GM19467 (cell line): ENCODE data around the gene SMG1.
A peak's percentile ranks its signal among the peaks of the same experiment; 100 is the strongest.
"Not testable (repeated sequence)": the region's sequence is repeated elsewhere in the genome, so short reads cannot be mapped to it uniquely, and the experiment has no call there.

Experiments used
- ATAC-seq: cut with Tn5 transposase; IDR thresholded peaks from one replicate; pipeline ENCODE4 v1.9.1; 2021; ENCODE audit warnings: mild to moderate bottlenecking, moderate library complexity; ENCODE audit not compliant: unreplicated experiment

SMG1 gene

DNA sequence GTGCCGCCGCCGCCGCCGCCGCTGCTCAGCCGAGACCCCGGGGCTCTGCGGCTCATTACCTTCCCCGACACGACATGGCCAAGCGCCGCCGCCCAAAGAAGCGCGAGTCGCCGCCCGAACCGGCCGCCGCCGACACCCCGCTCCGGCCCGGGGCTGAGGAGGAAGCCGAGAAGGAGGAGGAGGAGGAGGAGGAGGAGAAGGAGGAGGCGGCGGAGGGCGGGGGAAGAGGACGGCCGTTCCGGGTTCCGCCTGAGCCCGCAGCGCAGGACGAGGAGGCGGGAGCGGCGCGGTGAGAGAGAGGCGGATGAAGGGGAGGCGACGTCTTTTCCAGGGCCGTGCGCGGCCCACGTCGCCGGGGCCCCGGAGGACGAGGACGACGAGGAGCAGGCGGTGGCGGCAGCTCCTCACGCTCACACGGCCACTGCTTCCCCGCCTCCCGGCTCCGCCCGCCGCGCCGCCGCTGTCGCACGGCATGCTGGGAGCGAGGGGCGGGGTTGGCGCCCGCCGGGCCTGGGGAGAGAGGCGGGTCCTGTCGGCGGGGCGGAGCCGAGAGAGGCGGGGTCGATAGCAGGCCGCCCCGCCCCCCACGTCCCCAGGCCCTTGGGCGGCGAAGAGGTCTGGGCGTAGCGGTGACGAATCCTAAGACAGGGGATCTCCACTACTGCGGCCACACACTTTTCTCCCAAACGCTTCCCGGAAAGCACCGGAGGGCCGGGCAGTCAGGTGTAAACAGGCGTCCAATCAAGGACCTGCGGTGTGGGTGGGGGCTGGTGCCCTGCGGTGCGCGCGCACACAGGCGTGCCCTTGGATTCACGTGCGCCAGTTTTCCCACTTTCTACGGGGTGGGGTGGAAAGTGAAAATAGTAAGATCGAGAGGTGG, at the start of gene SMG1:
Gene SMG1, minus strand, starts transcription at position 423 of the 880 bp plus-strand sequence. Its CDS starts 367 bp downstream, at position 56.
- ATAC-seq = peak; percentile 79

DNA sequence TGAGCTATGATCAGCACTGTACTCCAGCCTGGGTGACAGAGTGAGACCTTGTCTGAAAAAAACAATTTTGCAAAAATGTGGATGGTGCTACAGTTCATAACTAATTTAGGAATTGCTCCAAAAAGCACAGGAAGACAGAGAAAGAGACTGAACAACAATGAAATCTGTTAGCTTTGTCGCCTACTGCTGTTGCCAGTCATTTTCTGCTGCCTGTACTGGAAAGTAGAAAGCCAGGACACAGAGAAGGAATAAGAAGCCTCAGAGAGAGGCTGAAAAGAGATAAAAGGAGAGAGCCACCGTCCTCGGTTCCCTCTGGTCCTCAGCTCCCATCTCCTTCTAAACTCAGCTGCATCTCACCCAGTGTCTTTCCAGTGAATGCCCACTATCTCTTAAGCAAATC, 48.9 kb upstream of the SMG1 start:
- no peak for ATAC-seq

DNA sequence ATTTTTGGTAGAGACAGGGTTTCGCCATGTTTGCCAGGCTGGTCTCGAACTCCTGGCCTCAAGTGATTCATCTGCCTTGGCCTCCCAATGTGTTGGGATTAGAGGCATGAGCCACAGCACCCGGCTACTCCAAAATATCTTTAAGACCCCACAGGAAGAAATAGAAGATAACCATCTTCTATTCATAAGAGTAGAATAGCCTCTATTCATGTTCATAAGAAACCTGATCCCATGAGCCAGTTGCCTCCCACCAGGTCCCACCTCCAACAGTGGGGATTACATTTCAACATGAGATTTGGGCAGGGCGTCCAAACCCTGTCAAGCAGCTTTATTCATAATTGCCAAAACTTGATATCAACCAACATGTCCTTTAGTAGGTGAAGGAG, 43.6 kb upstream of the SMG1 start:
- ATAC-seq = no peak

- ATAC-seq = no peak
These were observed 43.0 kb upstream of the SMG1 start for GRCh38 chr16:18969050-18969854.

GRCh38 chr16:18966791-18967190, 40.6 kb upstream of the SMG1 start:
- no peak for ATAC-seq

- ATAC-seq = no peak
These were observed 39.3 kb upstream of the SMG1 start for GRCh38 chr16:18965555-18965954.

GRCh38 chr16:18959031-18959505, 32.9 kb upstream of the SMG1 start:
- no peak for ATAC-seq

- ATAC-seq = no peak
These were observed 32.4 kb upstream of the SMG1 start for GRCh38 chr16:18958621-18959029.

GRCh38 chr16:18956658-18957241, 30.5 kb upstream of the SMG1 start:
- not testable (repeated sequence) for ATAC-seq

GRCh38 chr16:18955874-18956580, 29.8 kb upstream of the SMG1 start:
- ATAC-seq = not testable (repeated sequence)

GRCh38 chr16:18953547-18953946, 27.3 kb upstream of the SMG1 start:
- no peak for ATAC-seq

DNA sequence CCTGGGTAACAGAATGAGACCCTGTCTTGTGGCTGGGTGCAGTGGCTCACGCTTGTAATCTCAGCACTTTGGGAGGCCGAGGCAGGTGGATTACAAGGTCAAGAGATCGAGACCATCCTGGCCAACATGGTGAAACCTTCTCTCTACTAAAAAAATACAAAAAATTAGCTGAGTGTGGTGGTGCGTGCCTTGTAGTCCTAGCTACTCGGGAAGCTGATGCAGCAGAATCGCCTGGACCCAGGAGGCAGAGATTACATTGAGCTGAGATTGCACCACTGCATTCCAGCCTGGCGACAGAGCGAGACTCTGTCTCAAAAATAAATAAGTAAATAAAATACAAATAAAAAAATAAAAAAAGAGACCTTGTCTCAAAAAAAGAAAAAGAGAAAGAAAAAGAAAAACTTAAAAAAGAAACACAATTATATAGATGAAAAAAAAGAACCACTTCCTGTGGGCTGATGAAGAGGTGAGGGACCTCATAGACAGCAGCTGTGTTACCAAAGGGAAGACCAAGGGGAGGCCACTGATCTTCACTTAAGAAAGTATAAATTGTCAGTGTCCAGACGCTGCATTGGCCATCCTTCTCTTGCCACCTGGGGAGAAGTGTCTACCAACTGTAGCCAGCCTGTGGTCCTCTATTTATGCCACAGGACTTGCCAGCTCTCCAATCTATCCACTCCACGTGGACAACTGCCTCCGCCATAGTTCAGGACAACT, 24.4 kb upstream of the SMG1 start:
- ATAC-seq = no peak

DNA sequence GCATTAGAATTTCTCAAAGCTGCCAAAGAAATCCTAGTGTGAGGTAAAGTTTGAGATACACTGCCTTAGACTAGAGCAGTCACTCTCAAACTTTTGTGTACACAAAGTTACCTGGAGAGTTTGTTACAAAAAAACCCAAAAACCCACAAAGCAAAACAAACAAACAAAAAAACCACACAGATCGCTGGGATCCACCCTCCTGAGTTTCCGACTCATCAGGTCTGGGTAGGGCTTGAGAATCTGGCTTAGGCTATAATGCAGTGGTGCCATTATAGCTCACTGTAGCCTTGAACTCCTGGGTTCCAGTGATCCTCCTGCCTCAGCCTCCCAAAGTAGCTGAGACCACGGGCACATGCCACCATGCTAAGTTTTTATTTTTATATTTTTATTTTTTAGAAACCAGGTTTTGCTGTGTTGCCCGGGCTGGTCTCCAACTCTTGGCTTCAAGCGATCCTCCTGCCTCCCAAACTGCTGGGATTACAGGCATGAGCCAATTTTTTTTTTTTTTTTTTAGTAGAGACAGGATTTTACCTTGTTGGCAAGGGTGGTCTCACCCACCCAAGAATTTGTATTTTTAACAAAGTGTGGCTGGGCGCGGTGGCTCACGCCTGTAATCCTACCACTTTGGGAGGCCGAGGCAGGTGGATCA, 22.3 kb upstream of the SMG1 start:
- no peak for ATAC-seq

DNA sequence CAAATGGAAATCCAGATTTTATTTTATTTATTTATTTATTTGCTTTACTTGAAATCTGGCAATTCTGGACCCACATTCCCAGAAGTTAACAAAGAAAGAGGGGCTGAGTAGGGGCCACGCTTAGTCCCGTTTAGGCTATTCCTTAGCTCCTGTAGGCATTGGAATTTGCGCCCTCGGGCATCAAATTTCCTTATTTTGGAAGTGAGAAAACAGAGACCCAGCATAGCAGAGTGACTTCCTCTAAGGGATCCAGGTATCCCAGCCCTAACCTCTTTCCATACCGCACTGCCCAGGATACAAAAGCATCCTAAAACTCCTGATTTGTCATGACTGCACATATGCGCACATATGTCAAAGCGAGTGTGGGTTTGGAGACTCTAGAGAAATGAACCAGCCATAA, 19.0 kb upstream of the SMG1 start:
- no peak for ATAC-seq

DNA sequence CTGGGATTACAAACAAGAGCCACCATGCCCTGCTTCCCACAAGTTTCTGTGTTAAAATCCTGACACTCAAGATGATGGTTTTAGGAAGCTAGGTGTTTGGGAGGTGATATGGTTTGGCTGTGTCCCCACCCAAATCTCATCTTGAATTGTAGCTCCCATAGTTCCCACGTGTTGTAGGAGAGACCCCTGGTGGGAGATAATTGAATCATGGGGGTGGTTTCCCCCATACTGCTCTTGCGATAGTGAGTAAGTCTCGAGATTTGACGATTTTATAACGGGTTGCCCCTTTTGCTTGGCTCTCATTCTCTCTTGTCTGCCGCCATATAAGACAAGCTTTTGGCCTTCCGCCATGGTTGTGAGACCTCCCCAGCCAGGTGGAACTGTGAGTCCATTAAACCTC, 17.2 kb upstream of the SMG1 start:
- no peak for ATAC-seq

- ATAC-seq = no peak
These were observed 15.9 kb upstream of the SMG1 start for GRCh38 chr16:18942061-18942460.

DNA sequence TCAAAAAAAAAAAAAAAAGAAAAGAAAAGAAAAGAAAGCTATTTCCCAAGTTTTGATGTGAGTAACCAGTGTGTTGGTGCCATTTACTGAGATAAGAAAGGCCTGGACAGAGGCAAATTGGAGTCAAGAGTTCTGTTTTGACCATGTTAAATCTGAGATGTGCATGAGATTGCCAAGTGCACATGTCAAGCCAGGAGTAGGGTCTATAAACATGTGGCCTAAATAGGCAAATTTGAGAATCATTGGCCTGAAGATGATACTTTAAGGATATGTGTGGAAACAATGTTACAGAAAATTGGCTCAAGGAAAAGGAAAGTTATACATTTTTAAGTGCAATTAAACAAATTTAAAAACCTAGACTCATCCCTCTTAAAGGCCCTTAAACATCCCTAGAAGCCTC, 15.3 kb upstream of the SMG1 start:
- no peak for ATAC-seq

GRCh38 chr16:18938986-18939385, 12.8 kb upstream of the SMG1 start:
- no peak for ATAC-seq

- ATAC-seq = no peak
These were observed 11.2 kb upstream of the SMG1 start for GRCh38 chr16:18937390-18937789.
